Body of pancreas (tissue), 4 donors: ENCODE data around the gene HSD17B8. TPM values are rescaled to one million over a fixed set of nuclear protein-coding genes. Genes with fewer than 3 reads are reported as not detected.
A peak's percentile ranks its signal among the peaks of the same experiment; 100 is the strongest.

Experiments used
- ATAC-seq: fragments of 150-250 bp; one replicate; pipeline ENCODE4 v1.9.1; 2016
- DNase-seq, 4 donors: peaks; one replicate each; pipeline ENCODE4 v3.0.0-alpha.2; 2019
- H3K27ac ChIP-seq, 4 donors: fragments of 200-600 bp; sonication (generic); 1 replicate in 3 of 4; 2 replicates in 1 of 4; pipeline versions ENCODE4 v1.5.1 to v1.6.1; 2016 to 2019; ENCODE audit warnings: mild to moderate bottlenecking in 1 of 4, mixed read lengths in 1 of 4, moderate library complexity in 1 of 4
- H3K27me3 ChIP-seq, 2 donors: fragments of 200-600 bp; sonication (generic); one replicate each; pipeline ENCODE4 v1.6.0; 2016; ENCODE audit warnings: mild to moderate bottlenecking in 1 of 2
- H3K36me3 ChIP-seq, 2 donors: fragments of 200-600 bp; sonication (generic); replicated peaks in 1 of 2; 2 replicates each; pipeline ENCODE4 v1.5.1; 2016; ENCODE audit warnings: low read depth in 2 of 2; ENCODE audit not compliant: insufficient read depth in 1 of 2
- H3K4me1 ChIP-seq: fragments of 200-600 bp; sonication (generic); one replicate; pipeline ENCODE4 v1.6.0; 2016
- H3K4me3 ChIP-seq, 2 donors: fragments of 200-600 bp; sonication (generic); 1 replicate in 1 of 2; 2 replicates in 1 of 2; pipeline ENCODE4 v1.5.1; 2016 to 2019
- H3K9me3 ChIP-seq, 3 donors: fragments of 200-600 bp; sonication (generic); 1 replicate in 2 of 3; 2 replicates in 1 of 3; pipeline ENCODE4 v1.5.1; 2016
- POLR2A ChIP-seq, 3 donors: fragments of 450-650 bp; IDR thresholded peaks; one replicate each; pipeline ENCODE4 v1.6.1; 2016; ENCODE audit warnings: antibody characterized with exemption in 3 of 3, mild to moderate bottlenecking in 2 of 3
- WGBS, 2 donors: methylation state at CpG; one replicate each; pipeline ENCODE4 v1.1.5; 2017; 5-methylcytosine and 5-hydroxymethylcytosine counted together
- intact Hi-C: fragments of 100-400 bp; cut with DNase I; formaldehyde crosslinking; loops from one replicate; pipeline ENCODE4 v1.15.1; 2023
- total RNA-seq, 2 donors: library from RNA; depleted of rRNA; stranded (reverse); fragments of >200 nt; gene quantifications; one replicate each; pipeline ENCODE4 v1.1.0, GENCODE V29; 2016
- TF ChIP-seq, protein P1 (sequence below), 7 experiments: fragments of 450-650 bp in 4 of 7; fragments of 200-600 bp in 3 of 7; sonication (generic) in 3 of 7; IDR thresholded peaks; one replicate each; pipeline ENCODE4 v1.5.1; 2016 to 2019; ENCODE audit warnings: antibody characterized with exemption in 7 of 7

HSD17B8 gene
- total RNA-seq, 2 donors from 2014 or later: 19.1 to 29.1 TPM

- Histone ChIP-seq H3K9me3 (no peaks in the 10 kb centered on the region), H3K27me3 (no peaks in the 10 kb centered on the region), H3K27ac (peak overlapping the region; percentile 81 to 93 (median 88)), H3K4me1 (peaks cover 72% of the 10 kb centered on the region), H3K4me3 (no peak overlapping the region), H3K36me3 (peaks cover 0 to 6% of the 10 kb centered on the region in 2 donors)
- no peak for TF ChIP-seq POLR2A (IDR thresholded peaks at IDR 0.05)
- TF ChIP-seq, protein P1, sequence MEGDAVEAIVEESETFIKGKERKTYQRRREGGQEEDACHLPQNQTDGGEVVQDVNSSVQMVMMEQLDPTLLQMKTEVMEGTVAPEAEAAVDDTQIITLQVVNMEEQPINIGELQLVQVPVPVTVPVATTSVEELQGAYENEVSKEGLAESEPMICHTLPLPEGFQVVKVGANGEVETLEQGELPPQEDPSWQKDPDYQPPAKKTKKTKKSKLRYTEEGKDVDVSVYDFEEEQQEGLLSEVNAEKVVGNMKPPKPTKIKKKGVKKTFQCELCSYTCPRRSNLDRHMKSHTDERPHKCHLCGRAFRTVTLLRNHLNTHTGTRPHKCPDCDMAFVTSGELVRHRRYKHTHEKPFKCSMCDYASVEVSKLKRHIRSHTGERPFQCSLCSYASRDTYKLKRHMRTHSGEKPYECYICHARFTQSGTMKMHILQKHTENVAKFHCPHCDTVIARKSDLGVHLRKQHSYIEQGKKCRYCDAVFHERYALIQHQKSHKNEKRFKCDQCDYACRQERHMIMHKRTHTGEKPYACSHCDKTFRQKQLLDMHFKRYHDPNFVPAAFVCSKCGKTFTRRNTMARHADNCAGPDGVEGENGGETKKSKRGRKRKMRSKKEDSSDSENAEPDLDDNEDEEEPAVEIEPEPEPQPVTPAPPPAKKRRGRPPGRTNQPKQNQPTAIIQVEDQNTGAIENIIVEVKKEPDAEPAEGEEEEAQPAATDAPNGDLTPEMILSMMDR (IDR thresholded peaks at IDR 0.05): no peak
- intact Hi-C loops: no loop called here
- 0 to 3% methylated on average over 4 of the region's 4 CpGs for WGBS, 2 donors
- DNase-seq (no peak), ATAC-seq (no peak)
These were observed 365 bp upstream of the HSD17B8 start for GRCh38 chr6:33204165-33204414.

DNA sequence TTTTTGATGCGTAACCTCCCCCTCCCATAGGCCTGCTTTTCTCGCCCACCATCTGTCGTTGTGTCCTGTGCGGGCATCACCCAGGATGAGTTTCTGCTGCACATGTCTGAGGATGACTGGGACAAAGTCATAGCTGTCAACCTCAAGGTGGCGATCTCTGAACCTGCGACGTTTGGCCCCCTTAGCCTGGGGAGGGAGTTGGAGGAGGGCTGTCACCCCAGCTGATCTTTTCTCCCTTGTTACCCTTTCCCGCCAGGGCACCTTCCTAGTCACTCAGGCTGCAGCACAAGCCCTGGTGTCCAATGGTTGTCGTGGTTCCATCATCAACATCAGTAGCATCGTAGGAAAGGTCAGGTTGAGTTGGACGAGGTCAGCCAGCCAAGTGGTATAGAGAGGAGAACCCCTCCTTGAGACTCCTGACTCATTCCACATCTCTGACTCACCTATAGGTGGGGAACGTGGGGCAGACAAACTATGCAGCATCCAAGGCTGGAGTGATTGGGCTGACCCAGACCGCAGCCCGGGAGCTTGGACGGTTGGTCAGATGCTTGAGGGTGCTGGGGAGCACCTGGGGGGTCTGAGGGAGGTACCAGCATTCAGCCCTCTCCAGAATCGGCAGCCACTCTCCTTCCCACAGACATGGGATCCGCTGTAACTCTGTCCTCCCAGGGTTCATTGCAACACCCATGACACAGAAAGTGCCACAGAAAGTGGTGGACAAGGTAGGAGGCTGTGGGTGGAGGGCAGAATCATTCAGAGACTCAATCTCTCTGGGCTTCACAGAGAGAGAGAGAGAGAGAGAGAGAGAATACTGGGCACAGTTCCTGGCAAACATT, 954 bp downstream of the HSD17B8 start:
- H3K4me1 ChIP-seq: peaks cover 72% of the 10 kb centered on the region
- H3K27ac ChIP-seq: peak overlapping the region; percentile 81 to 93 (median 88)
- no peaks in the 10 kb centered on the region for H3K9me3 ChIP-seq
- WGBS, 2 donors: 34 to 35% methylated on average over 15 to 16 of the region's 17 CpGs
- no peaks in the 10 kb centered on the region for H3K27me3 ChIP-seq
- TF ChIP-seq POLR2A (IDR thresholded peaks at IDR 0.05): no peak
- TF ChIP-seq, protein P1 (IDR thresholded peaks at IDR 0.05): no peak
- H3K4me3 ChIP-seq: peak overlapping the region; percentile 68
- DNase-seq (no peak), ATAC-seq (no peak)
- peaks cover 0 to 6% of the 10 kb centered on the region in 2 donors for H3K36me3 ChIP-seq
- intact Hi-C loops: no loop called here

DNA sequence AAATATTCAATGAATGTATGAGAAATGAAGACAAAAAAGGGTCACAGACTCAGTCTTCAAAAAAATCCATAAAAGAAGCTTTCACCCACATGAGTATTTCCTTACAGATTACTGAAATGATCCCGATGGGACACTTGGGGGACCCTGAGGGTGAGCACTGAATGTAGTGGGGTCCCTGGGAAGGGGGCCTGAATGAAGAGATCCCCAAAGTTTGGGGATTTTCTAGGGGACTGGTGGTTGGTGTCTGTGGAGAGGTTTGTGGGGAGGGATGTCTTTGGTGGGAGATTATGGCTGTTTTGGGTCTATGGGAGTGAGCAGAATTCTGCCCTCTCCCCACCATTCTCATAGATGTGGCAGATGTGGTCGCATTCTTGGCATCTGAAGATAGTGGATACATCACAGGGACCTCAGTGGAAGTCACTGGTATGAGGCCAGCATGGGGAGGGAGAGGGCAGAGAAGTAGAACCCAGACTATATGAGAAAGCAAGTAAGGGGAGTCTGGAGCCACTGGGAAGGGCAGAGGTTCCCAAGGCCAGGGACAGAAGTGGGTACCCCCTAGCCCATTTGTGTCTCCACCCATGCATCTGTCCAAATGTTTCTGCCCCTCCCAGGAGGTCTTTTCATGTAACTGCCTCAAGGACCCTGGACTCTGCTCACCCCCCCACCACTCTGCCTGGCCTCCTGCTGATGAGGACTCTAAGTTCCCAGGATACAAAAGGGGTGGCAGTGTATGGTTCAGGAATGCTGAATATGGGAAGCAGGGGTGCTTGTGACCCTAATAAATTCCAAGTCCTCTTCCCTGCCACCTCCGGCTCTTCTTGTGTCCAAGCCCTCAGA, 1.8 kb downstream of the HSD17B8 start:
- Histone ChIP-seq H3K9me3 (no peaks in the 10 kb centered on the region), H3K27ac (peak overlapping the region in 2 of 4 donors; percentile 15 to 92), H3K36me3 (peaks cover 0 to 6% of the 10 kb centered on the region in 2 donors), H3K27me3 (no peaks in the 10 kb centered on the region), H3K4me3 (no peak overlapping the region), H3K4me1 (peaks cover 72% of the 10 kb centered on the region)
- DNase-seq: no peak
- WGBS, 2 donors: 74 to 75% methylated on average over 3 of the region's 3 CpGs
- intact Hi-C loops: no loop called here
- ATAC-seq: no peak
- TF ChIP-seq, protein P1 (IDR thresholded peaks at IDR 0.05): no peak
- no peak for TF ChIP-seq POLR2A (IDR thresholded peaks at IDR 0.05)

DNA sequence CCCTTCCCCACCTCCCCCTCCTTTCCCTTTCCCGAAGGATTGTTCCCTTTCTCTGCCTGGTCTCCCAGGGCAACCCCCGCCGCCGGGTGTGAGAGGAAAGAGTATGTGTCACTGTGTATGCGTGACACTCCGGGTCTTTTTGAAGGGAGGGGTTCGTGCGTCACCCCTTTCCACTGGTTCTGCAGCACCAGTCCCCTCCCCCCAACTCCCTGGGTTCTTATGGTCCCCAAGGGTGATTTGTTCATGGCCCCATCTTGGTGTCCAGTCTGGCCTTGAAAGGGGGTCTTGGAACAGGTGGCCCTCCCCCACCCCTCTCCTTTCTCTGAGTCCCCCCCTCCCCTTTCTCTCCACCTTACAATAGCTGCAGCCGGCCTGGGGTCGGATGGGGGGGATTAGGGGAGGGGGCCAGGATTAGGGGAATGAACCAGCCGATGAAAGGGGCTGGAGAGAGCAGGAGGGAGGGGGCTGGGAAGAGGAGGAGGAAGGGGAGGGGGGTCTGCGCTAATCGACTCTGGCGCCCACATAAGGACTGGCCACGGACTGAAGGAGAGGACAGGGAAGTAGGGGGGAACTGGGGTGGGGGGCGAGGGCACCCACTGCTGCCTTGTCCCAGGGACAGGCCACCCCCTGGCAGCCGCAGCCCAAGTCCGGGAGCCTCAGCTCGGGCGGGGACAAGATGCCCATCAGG, 2.6 kb downstream of the HSD17B8 start:
- Histone ChIP-seq H3K27ac (peak overlapping the region in 3 of 4 donors; percentile 83 to 96 (median 87)), H3K27me3 (no peaks in the 10 kb centered on the region), H3K4me1 (peaks cover 65% of the 10 kb centered on the region), H3K9me3 (no peaks in the 10 kb centered on the region), H3K36me3 (peaks cover 0 to 6% of the 10 kb centered on the region in 2 donors), H3K4me3 (no peak overlapping the region)
- WGBS, 2 donors: 29 to 31% methylated on average over 19 to 20 of the region's 20 CpGs
- no peak for TF ChIP-seq POLR2A (IDR thresholded peaks at IDR 0.05)
- TF ChIP-seq, protein P1 (IDR thresholded peaks at IDR 0.05): no peak
- no peak for ATAC-seq
- no peak for DNase-seq
- intact Hi-C loops: no loop called here
